SK-N-SH treated with all-trans-retinoic acid at 6 μM for 48 hours (cell line): ENCODE measurements around the gene NRSN2.

ENCODE experiments used
- ATAC-seq: fragments of 200-7000 bp; cut with Tn5 transposase; 3 replicates; pipeline ENCODE4 v1.9.1; 2020; ENCODE audit warnings: mild to moderate bottlenecking, moderate library complexity
- ARNTL ChIP-seq: fragments of 450-650 bp; formaldehyde crosslinking; IDR thresholded peaks from 2 replicates; pipeline ENCODE4 v1.5.0; 2020; ENCODE audit warnings: low read depth, mild to moderate bottlenecking, moderate library complexity, borderline replicate concordance
- BACH2 ChIP-seq: fragments of 250-450 bp; sonication (Bioruptor Pico); IDR thresholded peaks from 2 replicates; pipeline ENCODE4 v1.9.0; 2021; ENCODE audit warnings: mild to moderate bottlenecking, borderline replicate concordance
- CREB5 ChIP-seq: fragments of 250-450 bp; sonication (Bioruptor Pico); IDR thresholded peaks from 2 replicates; pipeline ENCODE4 v1.5.1; 2020; ENCODE audit warnings: low read depth, mild to moderate bottlenecking, moderate library complexity
- CSDC2 ChIP-seq: fragments of 250-450 bp; sonication (Bioruptor Pico); IDR thresholded peaks from 2 replicates; pipeline ENCODE4 v1.5.0; 2020; ENCODE audit warnings: mild to moderate bottlenecking, moderate library complexity
- CSRNP3 ChIP-seq: fragments of 250-450 bp; sonication (Bioruptor Pico); IDR thresholded peaks from 2 replicates; pipeline ENCODE4 v1.5.1; 2021; ENCODE audit warnings: mild to moderate bottlenecking, moderate library complexity
- ESRRG ChIP-seq: fragments of 250-450 bp; sonication (Bioruptor Pico); IDR thresholded peaks from 2 replicates; pipeline ENCODE4 v1.6.1; 2021; ENCODE audit warnings: mild to moderate bottlenecking
- OSR1 ChIP-seq: fragments of 250-450 bp; sonication (Bioruptor Pico); IDR thresholded peaks from 2 replicates; pipeline ENCODE4 v1.8.0; 2022; ENCODE audit warnings: moderate library complexity, mild to moderate bottlenecking, inconsistent platforms
- PATZ1 ChIP-seq: fragments of 250-450 bp; sonication (Bioruptor Pico); IDR thresholded peaks from 2 replicates; pipeline ENCODE4 v1.8.0; 2020; ENCODE audit warnings: mild to moderate bottlenecking, moderate library complexity, borderline replicate concordance
- POU6F1 ChIP-seq: fragments of 250-450 bp; sonication (Bioruptor Pico); IDR thresholded peaks from 2 replicates; pipeline ENCODE4 v1.8.0; 2021; ENCODE audit warnings: low read depth, mild to moderate bottlenecking, moderate library complexity, borderline replicate concordance
- PPARA ChIP-seq: fragments of 250-450 bp; sonication (Bioruptor Pico); IDR thresholded peaks from 2 replicates; pipeline ENCODE4 v1.5.0; 2020; ENCODE audit warnings: mild to moderate bottlenecking, borderline replicate concordance
- RARB ChIP-seq: fragments of 250-450 bp; sonication (Bioruptor Pico); IDR thresholded peaks from 2 replicates; pipeline ENCODE4 v1.8.0; 2021; ENCODE audit warnings: mild to moderate bottlenecking, moderate library complexity
- SNAI2 ChIP-seq: fragments of 250-450 bp; sonication (Bioruptor Pico); IDR thresholded peaks from 2 replicates; pipeline ENCODE4 v1.5.0; 2020; ENCODE audit warnings: mild to moderate bottlenecking, moderate library complexity
- TCF4 ChIP-seq: fragments of 250-450 bp; sonication (Bioruptor Pico); IDR thresholded peaks from 2 replicates; pipeline ENCODE4 v1.8.0; 2021; ENCODE audit warnings: mild to moderate bottlenecking, moderate library complexity, borderline replicate concordance
- TOX ChIP-seq: fragments of 250-450 bp; sonication (Bioruptor Pico); IDR thresholded peaks from 2 replicates; pipeline ENCODE4 v1.8.0; 2021; ENCODE audit warnings: mild to moderate bottlenecking, moderate library complexity, borderline replicate concordance
- ZC3H10 ChIP-seq: fragments of 250-450 bp; sonication (Bioruptor Pico); IDR thresholded peaks from 2 replicates; pipeline ENCODE4 v1.5.1; 2021; ENCODE audit warnings: mild to moderate bottlenecking, moderate library complexity
- ZFP3 ChIP-seq: fragments of 250-450 bp; sonication (Bioruptor Pico); IDR thresholded peaks from 2 replicates; pipeline ENCODE4 v1.5.0; 2020; ENCODE audit warnings: mild to moderate bottlenecking, moderate library complexity
- ZFP30 ChIP-seq: fragments of 450-650 bp; formaldehyde crosslinking; IDR thresholded peaks from 2 replicates; pipeline ENCODE4 v1.5.0; 2022; ENCODE audit warnings: mild to moderate bottlenecking, moderate library complexity
- ZNF565 ChIP-seq: fragments of 450-650 bp; formaldehyde crosslinking; conservative IDR thresholded peaks from 2 replicates; pipeline ENCODE4 v1.5.0; 2020; ENCODE audit warnings: low read depth, mild to moderate bottlenecking, moderate library complexity
- ZNF70 ChIP-seq: fragments of 450-650 bp; formaldehyde crosslinking; IDR thresholded peaks from 2 replicates; pipeline ENCODE4 v1.5.0; 2020; ENCODE audit warnings: mild to moderate bottlenecking, moderate library complexity
- TF ChIP-seq, protein P1 (sequence below): fragments of 250-450 bp; sonication (Bioruptor Pico); IDR thresholded peaks from 2 replicates; pipeline ENCODE4 v1.5.0; 2020; ENCODE audit warnings: mild to moderate bottlenecking, moderate library complexity

NRSN2 gene

DNA sequence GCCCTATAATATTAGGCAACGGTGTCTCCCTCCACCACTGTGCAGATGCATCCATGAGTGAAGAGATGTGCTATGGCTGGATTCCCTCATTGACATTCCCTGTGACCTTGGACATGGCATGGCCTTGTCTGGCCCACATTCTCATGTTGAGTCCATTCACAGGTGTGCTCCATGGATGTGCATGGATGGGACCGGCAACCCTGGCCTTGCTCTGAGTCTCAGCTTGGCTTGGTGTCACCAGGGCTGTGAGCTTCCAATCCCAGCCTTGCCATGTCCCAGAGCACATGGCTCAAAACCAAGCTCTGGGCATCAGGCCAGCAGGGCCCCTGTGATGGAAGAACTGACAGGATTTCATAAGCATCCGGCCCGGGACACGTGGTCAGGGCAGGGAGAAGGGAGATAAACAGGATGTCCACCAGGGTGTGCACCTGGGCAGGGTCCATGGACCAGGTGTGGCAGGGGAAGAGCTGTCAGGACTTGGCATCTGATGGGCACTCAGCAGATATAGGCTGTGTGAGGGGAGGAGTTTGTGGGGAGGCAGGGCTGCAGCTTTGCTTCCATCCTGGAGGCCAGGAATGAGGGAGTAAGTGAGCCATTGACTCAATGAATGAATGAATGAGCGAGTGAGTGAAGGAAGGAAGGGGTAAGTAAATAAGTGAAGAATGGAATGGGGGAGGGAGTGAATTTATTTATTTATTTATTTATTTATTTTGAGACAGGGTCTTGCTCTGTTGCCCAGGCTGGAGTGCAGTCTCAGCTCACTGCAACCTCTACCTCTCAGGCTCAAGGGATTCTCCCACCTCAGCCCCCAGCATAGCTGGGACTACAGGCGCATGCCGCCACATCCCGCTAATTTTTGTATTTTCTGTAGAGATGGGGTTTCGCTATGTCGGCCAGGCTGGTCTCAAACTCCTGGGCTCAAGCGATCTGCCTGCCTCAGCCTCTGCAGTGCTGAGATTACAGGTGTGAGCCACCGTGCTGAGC lies 15.7 kb downstream of the NRSN2 start:
- TF ChIP-seq BACH2: no peak
- TF ChIP-seq CSRNP3 (CRISPR knock-in tag): no peak
- no peak for TF ChIP-seq ZFP30 (CRISPR knock-in tag)
- TF ChIP-seq, all 23 proteins: peak for 0
- peak; percentile 78 for ATAC-seq

GRCh38 chr20:363319-364078 lies 16.6 kb downstream of the NRSN2 start:
- TF ChIP-seq POU6F1 (CRISPR knock-in tag) (no peak), SNAI2 (CRISPR knock-in tag) (no peak), TOX (CRISPR knock-in tag) (no peak), ARNTL (CRISPR knock-in tag) (no peak), ZNF565 (CRISPR knock-in tag) (no peak), ZNF70 (CRISPR knock-in tag) (no peak), CSRNP3 (CRISPR knock-in tag) (no peak), TCF4 (CRISPR knock-in tag) (no peak), ZC3H10 (CRISPR knock-in tag) (no peak), OSR1 (CRISPR knock-in tag) (no peak), RARB (no peak), ESRRG (CRISPR knock-in tag) (no peak), ZFP3 (CRISPR knock-in tag) (no peak), PPARA (no peak)
- no peak for ATAC-seq

GRCh38 chr20:364905-365794 lies 18.2 kb downstream of the NRSN2 start:
- no peak for ATAC-seq
- TF ChIP-seq TOX (CRISPR knock-in tag): no peak
- TF ChIP-seq PATZ1 (CRISPR knock-in tag): no peak
- no peak for TF ChIP-seq RARB
- TF ChIP-seq ZC3H10 (CRISPR knock-in tag): no peak
- no peak for TF ChIP-seq ESRRG (CRISPR knock-in tag)
- TF ChIP-seq CREB5 (CRISPR knock-in tag): no peak
- TF ChIP-seq POU6F1 (CRISPR knock-in tag): no peak
- TF ChIP-seq ZNF565 (CRISPR knock-in tag): no peak
- no peak for TF ChIP-seq ZFP30 (CRISPR knock-in tag)
- TF ChIP-seq, protein P1, sequence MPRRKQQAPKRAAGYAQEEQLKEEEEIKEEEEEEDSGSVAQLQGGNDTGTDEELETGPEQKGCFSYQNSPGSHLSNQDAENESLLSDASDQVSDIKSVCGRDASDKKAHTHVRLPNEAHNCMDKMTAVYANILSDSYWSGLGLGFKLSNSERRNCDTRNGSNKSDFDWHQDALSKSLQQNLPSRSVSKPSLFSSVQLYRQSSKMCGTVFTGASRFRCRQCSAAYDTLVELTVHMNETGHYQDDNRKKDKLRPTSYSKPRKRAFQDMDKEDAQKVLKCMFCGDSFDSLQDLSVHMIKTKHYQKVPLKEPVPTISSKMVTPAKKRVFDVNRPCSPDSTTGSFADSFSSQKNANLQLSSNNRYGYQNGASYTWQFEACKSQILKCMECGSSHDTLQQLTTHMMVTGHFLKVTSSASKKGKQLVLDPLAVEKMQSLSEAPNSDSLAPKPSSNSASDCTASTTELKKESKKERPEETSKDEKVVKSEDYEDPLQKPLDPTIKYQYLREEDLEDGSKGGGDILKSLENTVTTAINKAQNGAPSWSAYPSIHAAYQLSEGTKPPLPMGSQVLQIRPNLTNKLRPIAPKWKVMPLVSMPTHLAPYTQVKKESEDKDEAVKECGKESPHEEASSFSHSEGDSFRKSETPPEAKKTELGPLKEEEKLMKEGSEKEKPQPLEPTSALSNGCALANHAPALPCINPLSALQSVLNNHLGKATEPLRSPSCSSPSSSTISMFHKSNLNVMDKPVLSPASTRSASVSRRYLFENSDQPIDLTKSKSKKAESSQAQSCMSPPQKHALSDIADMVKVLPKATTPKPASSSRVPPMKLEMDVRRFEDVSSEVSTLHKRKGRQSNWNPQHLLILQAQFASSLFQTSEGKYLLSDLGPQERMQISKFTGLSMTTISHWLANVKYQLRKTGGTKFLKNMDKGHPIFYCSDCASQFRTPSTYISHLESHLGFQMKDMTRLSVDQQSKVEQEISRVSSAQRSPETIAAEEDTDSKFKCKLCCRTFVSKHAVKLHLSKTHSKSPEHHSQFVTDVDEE (CRISPR knock-in tag): no peak
- TF ChIP-seq CSDC2 (CRISPR knock-in tag): no peak
